Activated B cell treated with CpG ODN at 0.5 μM for 24 hours (primary cell): ENCODE measurements around the gene NPNT. TPM values are rescaled to one million over a fixed set of nuclear protein-coding genes. Genes with fewer than 3 reads are reported as not detected.

ENCODE experiments used
- ATAC-seq: fragments of 200-7000 bp; cut with Tn5 transposase; one replicate; pipeline ENCODE4 v1.10.0; 2021; ENCODE audit warnings: low read depth, mild to moderate bottlenecking, moderate library complexity
- CTCF ChIA-PET: fragments of 350-600 bp; sonication (Branson Sonifier 250); formaldehyde crosslinking; loops from one replicate; lab custom pipeline; 2021; ENCODE audit warnings: antibody characterized with exemption; lab: Charles Lee
- POLR2A ChIA-PET: fragments of 350-600 bp; sonication (Branson Sonifier 250); formaldehyde crosslinking; loops from one replicate; lab custom pipeline; 2021; ENCODE audit warnings: antibody characterized with exemption; lab: Charles Lee
- DNase-seq: peaks from one replicate; pipeline ENCODE4 v3.0.0; 2022
- H3K27ac Mint-ChIP-seq: one replicate; pipeline ENCODE4 v1.8.0; 2020; ENCODE audit warnings: mixed read lengths
- H3K27me3 Mint-ChIP-seq: one replicate; pipeline ENCODE4 v1.8.0; 2021; ENCODE audit warnings: mixed read lengths
- H3K36me3 Mint-ChIP-seq: one replicate; pipeline ENCODE4 v1.8.0; 2021; ENCODE audit warnings: low read depth, mixed read lengths
- H3K4me1 Mint-ChIP-seq: one replicate; pipeline ENCODE4 v1.8.0; 2021; ENCODE audit warnings: mixed read lengths
- H3K4me3 Mint-ChIP-seq: one replicate; pipeline ENCODE4 v1.8.0; 2020; ENCODE audit warnings: mild to moderate bottlenecking, mixed read lengths
- H3K9me3 Mint-ChIP-seq: one replicate; pipeline ENCODE4 v1.8.0; 2020; ENCODE audit warnings: mixed read lengths
- CTCF ChIP-seq: fragments of 200-600 bp; IDR thresholded peaks from one replicate; pipeline ENCODE4 v1.8.0; 2022; ENCODE audit warnings: antibody characterized with exemption, mild to moderate bottlenecking
- intact Hi-C: fragments of 100-400 bp; cut with micrococcal nuclease; formaldehyde crosslinking; loops from one replicate; pipeline ENCODE4 v1.15.1; 2024
- total RNA-seq: library from RNA; stranded (reverse); gene quantifications from 2 replicates; pipeline ENCODE4 v1.2.3, GENCODE V29; 2022

NPNT gene
- total RNA-seq, 1 donor from 2014 or later, result not detected

GRCh38 chr4:106017975-106018374 lies 122.7 kb downstream of the NPNT start:
- ChIA-PET CTCF (no interaction called here), POLR2A (no interaction called here)
- H3K27ac Mint-ChIP-seq, result no peak overlapping the region
- no peak for TF ChIP-seq CTCF
- intact Hi-C loops, result no loop called here
- no peaks in the 10 kb centered on the region for H3K36me3 Mint-ChIP-seq
- ATAC-seq (no peak), DNase-seq (no peak)
- no peaks in the 10 kb centered on the region for H3K4me1 Mint-ChIP-seq
- peaks cover 8% of the 10 kb centered on the region for H3K9me3 Mint-ChIP-seq
- H3K4me3 Mint-ChIP-seq, result no peak overlapping the region
- no peaks in the 10 kb centered on the region for H3K27me3 Mint-ChIP-seq

- H3K4me3 Mint-ChIP-seq, result no peak overlapping the region
- ChIA-PET POLR2A (no interaction called here), CTCF (no interaction called here)
- no peak for TF ChIP-seq CTCF
- H3K4me1 Mint-ChIP-seq, result no peaks in the 10 kb centered on the region
- H3K27ac Mint-ChIP-seq, result no peak overlapping the region
- H3K36me3 Mint-ChIP-seq, result no peaks in the 10 kb centered on the region
- peaks cover 4% of the 10 kb centered on the region for H3K9me3 Mint-ChIP-seq
- intact Hi-C loops, result no loop called here
- no peak for DNase-seq
- ATAC-seq, result no peak
- no peaks in the 10 kb centered on the region for H3K27me3 Mint-ChIP-seq
Observed at GRCh38 chr4:106019771-106020170, 124.5 kb downstream of the NPNT start.

Other genes with a start within 250 kb of the NPNT start
- 18.6 and 20.6 TPM in 2 replicates for gene INTS12, start 186.8 kb upstream of the NPNT start, total RNA-seq
- gene GSTCD, start 186.7 kb upstream of the NPNT start, total RNA-seq, result 11.3 and 12.3 TPM in 2 replicates